SK-N-SH (cell line): ENCODE results near the gene TMOD4.

Source experiments
- CTCF ChIP-seq: fragments of 200-600 bp; sonication (generic); IDR thresholded peaks from 2 replicates; pipeline ENCODE4 v1.6.1; 2017; ENCODE audit warnings: antibody characterized with exemption, mild to moderate bottlenecking, moderate library complexity
- EP300 ChIP-seq, 2 experiments: IDR thresholded peaks; 2 replicates each; pipeline versions ENCODE4 v1.4.0 to v1.6.1; 2012; ENCODE audit warnings: borderline replicate concordance in 1 of 2, low read depth in 1 of 2, low read length in 1 of 2
- GABPA ChIP-seq: IDR thresholded peaks from 2 replicates; pipeline ENCODE4 v1.4.0; 2012; ENCODE audit warnings: low read depth, mild to moderate bottlenecking
- IRF3 ChIP-seq: fragments of 150-350 bp; IDR thresholded peaks from 2 replicates; pipeline ENCODE4 v1.6.1; 2016; ENCODE audit warnings: mild to moderate bottlenecking, low read depth, low read length
- MXI1 ChIP-seq: IDR thresholded peaks from 2 replicates; pipeline ENCODE4 v1.6.1; 2012; ENCODE audit warnings: mild to moderate bottlenecking, low read depth, low read length, improper control_type of control experiment
- NRF1 ChIP-seq: IDR thresholded peaks from 2 replicates; pipeline ENCODE4 v1.6.1; 2012; ENCODE audit warnings: low read depth, mild to moderate bottlenecking, low read length
- RAD21 ChIP-seq: IDR thresholded peaks from 2 replicates; pipeline ENCODE4 v1.6.1; 2012; ENCODE audit warnings: mild to moderate bottlenecking, low read length
- RCOR1 ChIP-seq: fragments of 150-350 bp; IDR thresholded peaks from 2 replicates; pipeline ENCODE4 v1.6.1; 2017; ENCODE audit warnings: antibody characterized with exemption, low read length
- RFX5 ChIP-seq: IDR thresholded peaks from 2 replicates; pipeline ENCODE4 v1.6.1; 2012; ENCODE audit warnings: mild to moderate bottlenecking, improper control_type of control experiment, low read length
- USF2 ChIP-seq: fragments of 150-350 bp; IDR thresholded peaks from 2 replicates; pipeline ENCODE4 v1.6.1; 2017; ENCODE audit warnings: antibody characterized with exemption, low read length, low read depth, borderline replicate concordance

- TF ChIP-seq CTCF (no peak), USF2 (no peak), RCOR1 (no peak), RFX5 (no peak), EP300 (IDR thresholded peaks at IDR 0.05; ENCODE audit: borderline replicate concordance in 1 of 2, low read depth in 1 of 2, low read length in 1 of 2) (no peak), IRF3 (no peak), MXI1 (no peak), NRF1 (no peak), RAD21 (no peak), GABPA (no peak)
Observed at GRCh38 chr1:151165281-151165737, 10.5 kb downstream of the TMOD4 start.
